SK-N-DZ (cell line): Measurements from ENCODE around the gene PRPH.
"Not testable (repeated sequence)": the region's sequence is repeated elsewhere in the genome, so short reads cannot be mapped to it uniquely, and the experiment has no call there.

Experiments used
- DNase-seq: peaks from one replicate; pipeline ENCODE4 v3.0.0-alpha.2; 2015; ENCODE audit warnings: low spot score

The PRPH gene

GRCh38 chr12:49298160-49298559 lies 3.2 kb downstream of the PRPH start:
- no peak for DNase-seq

- peak; percentile 72 for DNase-seq
Observed at GRCh38 chr12:49301760-49302159, 6.8 kb downstream of the PRPH start.

GRCh38 chr12:49304161-49304560 lies 9.2 kb downstream of the PRPH start:
- DNase-seq: no peak

- DNase-seq: no peak
Observed at GRCh38 chr12:49305762-49306510, 11.0 kb downstream of the PRPH start.

GRCh38 chr12:49309386-49309785 lies 14.4 kb downstream of the PRPH start:
- no peak for DNase-seq

- not testable (repeated sequence) for DNase-seq
Observed at GRCh38 chr12:49310451-49311000, 15.6 kb downstream of the PRPH start.

GRCh38 chr12:49314811-49315210 lies 19.9 kb downstream of the PRPH start:
- DNase-seq: no peak

GRCh38 chr12:49317118-49317517 lies 22.2 kb downstream of the PRPH start:
- not testable (repeated sequence) for DNase-seq

GRCh38 chr12:49320411-49321103 lies 25.6 kb downstream of the PRPH start:
- DNase-seq: not testable (repeated sequence)

GRCh38 chr12:49322367-49322707 lies 27.4 kb downstream of the PRPH start:
- DNase-seq: no peak

- DNase-seq: peak; percentile 99
Observed at GRCh38 chr12:49322708-49323523, 28.0 kb downstream of the PRPH start, which contains the start of gene TROAP. TSS of gene TROAP (plus strand) at chr12:49323255. CDS start at chr12:49323609, 354 bp downstream.

- DNase-seq: no peak
Observed at GRCh38 chr12:49323524-49324097, 28.7 kb downstream of the PRPH start.

GRCh38 chr12:49325606-49326005 lies 30.7 kb downstream of the PRPH start:
- DNase-seq: no peak

GRCh38 chr12:49327368-49327767 lies 32.4 kb downstream of the PRPH start:
- no peak for DNase-seq

GRCh38 chr12:49327887-49328286 lies 32.9 kb downstream of the PRPH start:
- no peak for DNase-seq

- no peak for DNase-seq
Observed at GRCh38 chr12:49328816-49329215, 33.9 kb downstream of the PRPH start.

GRCh38 chr12:49330032-49330619 lies 35.2 kb downstream of the PRPH start:
- no peak for DNase-seq

- DNase-seq: no peak
Observed at GRCh38 chr12:49330631-49331379, 35.9 kb downstream of the PRPH start.

- DNase-seq: no peak
Observed at GRCh38 chr12:49331380-49332222, 36.7 kb downstream of the PRPH start.
